Renal cortex interstitium (tissue), 11 donors: Measurements from ENCODE around the gene CAMSAP1. TPM values are rescaled to one million over a fixed set of nuclear protein-coding genes. Genes with fewer than 3 reads are reported as not detected.

Experiments used
- DNase-seq, 11 donors: peaks; one replicate each; pipeline ENCODE4 v3.0.0-alpha.2; 2013; ENCODE audit warnings: low read depth in 9 of 11, low spot score in 4 of 11; ENCODE audit errors: extremely low read depth in 1 of 11
- polyA plus RNA-seq, 3 donors: library from polyadenylated mRNA; unstranded; fragments of 120-200 nt; gene quantifications; one replicate each; pipeline ENCODE4 v1.2.1, GENCODE V29; 2013; ENCODE audit not compliant: insufficient read length in 3 of 3

CAMSAP1 gene
- polyA plus RNA-seq, 3 donors, result 23.4 to 26.8 (median 26.5) TPM

DNA sequence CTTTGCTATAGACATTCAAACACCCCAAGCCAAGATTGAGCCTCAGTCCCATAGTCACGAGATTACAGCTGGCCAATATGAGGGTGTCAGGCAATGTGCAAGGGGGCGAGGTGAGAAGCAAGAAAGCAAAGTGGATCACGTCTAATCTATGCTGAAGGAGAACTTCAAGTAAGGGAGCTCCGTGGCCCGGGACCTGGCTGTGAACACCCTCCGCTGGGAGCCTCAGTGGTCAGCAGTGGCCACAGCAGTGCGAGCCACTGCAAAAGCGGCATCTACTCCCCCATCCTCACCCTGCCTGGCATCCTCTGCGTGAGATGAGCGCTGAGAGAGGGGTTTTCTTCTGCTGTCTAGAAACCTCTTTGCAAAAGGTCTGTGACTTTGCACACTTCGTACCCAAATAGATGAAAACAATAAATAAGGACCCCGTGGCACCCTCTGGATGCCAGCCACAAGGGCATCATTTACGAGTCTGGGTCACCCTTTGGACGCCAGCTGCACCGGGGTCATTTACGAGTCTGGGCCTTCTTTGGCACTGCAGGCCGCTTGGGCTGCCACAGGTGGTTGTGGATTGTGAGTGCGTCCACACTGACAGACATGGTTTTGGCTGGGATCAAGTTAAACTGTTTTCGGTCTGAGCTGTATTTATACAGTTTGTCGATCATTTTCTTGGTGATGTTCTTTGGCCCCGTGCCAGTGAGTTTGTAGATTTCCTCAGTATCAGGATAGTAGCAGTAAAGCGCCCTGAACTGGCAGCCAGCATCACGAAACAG is 96.4 kb downstream of the CAMSAP1 start:
- no peak for DNase-seq

DNA sequence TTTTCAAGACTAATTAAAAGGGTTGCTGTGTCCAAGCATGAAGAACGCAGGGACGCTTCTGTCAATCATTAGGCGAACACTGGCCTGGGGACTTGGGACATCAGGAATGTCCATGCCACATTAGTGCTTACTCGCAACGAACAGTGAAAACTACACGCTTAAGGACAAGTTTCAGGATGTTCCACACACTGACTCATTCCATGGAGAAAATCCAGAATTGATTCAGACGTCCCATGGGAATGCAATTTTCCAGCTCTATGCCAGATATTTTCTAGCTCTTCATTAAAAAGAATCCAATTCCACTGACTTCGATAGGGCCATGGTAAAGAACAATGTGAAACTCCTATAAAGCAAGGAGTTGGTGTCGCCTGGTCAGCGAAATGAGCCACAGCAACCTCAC is 98.2 kb downstream of the CAMSAP1 start:
- DNase-seq, result no peak

DNA sequence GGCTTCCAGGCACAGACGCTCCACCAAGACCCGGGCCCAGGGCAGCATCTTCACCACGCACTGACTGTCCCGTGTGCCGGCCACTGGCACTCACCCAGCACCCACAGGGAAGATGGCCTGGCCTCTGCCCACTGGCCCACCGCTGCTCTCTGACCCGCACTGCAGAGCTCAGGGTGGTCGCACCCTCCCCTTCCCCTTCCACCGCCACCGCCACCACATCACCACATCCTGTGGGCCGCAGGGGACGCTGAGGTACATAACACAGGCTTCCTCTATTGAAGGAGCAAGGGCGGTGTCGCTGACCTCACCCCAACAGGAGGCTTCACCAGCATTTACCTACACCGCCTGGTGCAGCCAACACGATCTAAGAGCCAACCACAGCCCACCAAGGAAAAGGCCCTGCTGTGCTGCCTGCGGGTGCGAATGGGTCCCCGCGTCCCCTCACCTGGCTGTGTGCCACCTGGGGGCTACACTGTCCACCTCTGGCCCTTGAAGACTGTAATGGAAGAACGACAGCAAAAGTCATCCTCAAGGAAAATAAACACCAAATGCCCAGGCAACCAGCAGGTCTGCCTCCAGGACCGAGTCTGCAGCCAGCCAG is 101.8 kb downstream of the CAMSAP1 start:
- no peak for DNase-seq

DNA sequence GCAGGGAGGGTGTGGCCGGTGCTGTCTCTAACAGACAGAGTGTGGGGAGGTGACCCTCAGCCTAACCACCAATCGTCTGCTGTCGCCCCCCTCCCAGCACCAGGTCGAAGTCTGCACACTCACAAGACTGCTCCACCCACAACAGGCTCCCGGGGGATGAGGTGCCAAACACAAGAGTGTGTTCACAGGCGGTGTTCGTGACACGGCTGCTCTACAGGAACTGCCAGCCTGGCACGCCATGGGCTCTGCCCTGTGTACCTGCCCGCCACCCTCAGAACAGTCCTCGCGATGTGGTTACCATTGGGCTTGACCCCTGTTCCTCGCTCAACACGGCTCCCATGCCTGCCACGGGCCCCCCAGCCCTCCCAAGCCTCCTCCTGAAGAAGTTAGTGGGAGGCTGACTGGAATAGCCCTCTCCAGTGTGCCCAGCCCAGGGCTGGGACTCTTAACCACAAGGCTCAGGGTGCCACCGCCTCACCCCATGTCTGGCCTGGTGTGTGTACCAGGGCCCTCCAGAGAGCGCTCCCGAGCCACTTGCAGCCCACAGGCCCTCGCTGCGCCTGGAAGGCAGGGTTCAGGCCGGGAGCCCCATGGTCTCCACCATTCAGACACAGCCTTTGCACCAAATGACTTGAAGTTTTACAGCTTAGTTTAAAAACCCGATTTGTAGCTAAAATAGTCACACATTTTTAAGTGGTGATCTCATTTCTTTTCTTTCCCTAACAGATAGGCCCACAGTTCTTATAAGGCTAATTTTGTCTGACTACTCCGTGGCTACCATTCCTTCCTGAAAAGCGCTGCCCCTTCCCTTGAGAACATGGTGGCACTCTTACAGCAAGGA is 102.5 kb downstream of the CAMSAP1 start:
- DNase-seq, result no peak

DNA sequence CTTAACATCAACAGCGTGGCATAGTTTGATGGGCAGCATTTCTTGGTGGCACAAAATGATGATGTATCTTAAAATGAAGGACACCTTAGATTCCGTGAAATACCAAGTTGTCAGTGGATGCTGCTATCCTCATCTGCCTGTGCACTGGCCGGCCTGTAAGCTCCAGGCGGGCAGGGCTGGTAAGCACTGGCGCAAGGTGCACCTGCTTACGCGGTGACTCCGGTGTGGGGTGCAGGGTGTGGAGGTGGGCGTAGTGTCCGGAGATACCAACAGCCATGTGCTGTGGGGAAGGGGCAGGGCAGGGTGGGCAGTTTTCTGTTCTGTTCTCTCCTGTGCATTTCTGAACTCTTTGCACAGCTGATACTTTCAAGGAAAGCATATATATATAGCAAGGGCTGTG is 103.9 kb downstream of the CAMSAP1 start:
- no peak for DNase-seq

DNA sequence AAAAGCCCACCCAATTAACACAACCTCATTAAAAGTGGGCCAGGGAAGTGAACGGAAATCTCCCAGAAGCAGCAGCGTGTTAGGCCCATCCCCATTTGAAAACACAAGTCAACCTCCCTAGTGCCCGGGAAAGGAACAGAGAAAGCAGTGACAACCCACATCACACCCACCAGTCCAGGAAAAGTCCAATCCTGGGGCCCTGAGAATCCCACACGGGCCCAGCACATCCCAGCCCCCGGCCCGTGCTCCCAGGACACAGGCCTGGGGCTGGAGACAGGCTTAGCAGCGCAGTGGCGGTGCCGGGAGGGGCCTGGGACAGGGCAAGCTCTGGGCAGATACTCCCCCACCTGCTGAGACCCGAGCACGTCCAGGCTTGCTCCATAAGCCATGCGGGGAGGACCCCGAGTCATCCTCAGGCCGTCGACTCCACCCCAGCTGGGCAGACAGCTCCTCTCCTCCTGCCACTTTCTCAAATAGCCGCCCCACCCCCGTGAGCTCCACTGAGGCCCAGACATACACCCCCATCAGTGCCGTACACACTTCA is 104.4 kb downstream of the CAMSAP1 start:
- DNase-seq, result no peak

DNA sequence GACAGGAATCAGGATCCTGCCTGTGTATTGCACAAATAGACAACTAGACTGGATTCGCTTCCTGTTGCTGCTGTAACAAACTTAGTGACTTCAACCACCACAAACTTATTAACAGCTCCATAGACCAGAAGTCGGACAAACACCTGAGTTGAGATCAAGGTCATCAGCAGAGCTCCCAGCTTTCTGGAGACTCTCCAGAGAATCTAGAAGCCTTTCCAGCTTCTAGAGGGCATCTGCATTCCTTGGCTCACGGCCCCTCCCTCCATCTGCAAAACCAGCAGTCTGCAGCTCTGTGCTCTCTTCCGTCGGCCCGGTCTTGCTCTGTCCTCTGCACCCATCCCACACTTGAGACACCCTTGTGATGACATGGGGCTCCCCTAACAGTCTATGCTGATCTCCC is 106.3 kb downstream of the CAMSAP1 start:
- DNase-seq, result no peak

DNA sequence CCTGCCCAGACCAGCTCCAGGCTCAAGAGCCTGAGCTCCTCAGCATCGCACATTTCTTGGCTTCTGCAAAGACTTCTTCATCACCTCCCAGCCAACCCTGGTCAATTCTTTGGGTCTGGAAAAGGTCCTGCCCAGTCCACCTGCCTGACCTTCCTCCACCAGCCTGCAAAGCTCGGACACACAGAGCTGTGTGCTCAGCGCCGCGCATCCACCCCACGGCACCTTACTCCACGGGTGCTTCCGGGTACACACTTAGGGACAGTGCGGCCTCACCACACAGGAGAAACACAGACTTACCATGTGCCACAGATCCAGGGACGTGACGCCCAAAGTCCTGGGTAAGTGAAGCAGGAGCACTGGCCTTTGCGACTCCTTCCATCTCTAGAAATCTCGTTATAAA is 108.1 kb downstream of the CAMSAP1 start:
- no peak for DNase-seq

DNA sequence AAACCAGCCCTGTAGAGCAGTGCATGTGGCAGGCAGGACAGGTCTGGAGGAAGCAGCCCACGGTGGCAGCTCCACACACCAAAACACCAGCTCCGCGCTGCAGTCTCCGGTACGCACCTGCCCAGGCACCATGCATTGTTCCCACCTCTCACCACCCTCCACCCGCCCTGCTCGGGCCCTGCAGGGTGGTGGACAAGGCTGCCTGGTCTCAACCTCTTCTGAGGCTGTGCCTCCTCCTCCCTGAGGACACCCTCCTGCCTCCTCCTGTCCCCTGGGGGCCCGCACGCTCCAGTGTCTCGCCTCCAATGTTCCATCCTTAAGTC is 109.1 kb downstream of the CAMSAP1 start:
- DNase-seq, result no peak

DNA sequence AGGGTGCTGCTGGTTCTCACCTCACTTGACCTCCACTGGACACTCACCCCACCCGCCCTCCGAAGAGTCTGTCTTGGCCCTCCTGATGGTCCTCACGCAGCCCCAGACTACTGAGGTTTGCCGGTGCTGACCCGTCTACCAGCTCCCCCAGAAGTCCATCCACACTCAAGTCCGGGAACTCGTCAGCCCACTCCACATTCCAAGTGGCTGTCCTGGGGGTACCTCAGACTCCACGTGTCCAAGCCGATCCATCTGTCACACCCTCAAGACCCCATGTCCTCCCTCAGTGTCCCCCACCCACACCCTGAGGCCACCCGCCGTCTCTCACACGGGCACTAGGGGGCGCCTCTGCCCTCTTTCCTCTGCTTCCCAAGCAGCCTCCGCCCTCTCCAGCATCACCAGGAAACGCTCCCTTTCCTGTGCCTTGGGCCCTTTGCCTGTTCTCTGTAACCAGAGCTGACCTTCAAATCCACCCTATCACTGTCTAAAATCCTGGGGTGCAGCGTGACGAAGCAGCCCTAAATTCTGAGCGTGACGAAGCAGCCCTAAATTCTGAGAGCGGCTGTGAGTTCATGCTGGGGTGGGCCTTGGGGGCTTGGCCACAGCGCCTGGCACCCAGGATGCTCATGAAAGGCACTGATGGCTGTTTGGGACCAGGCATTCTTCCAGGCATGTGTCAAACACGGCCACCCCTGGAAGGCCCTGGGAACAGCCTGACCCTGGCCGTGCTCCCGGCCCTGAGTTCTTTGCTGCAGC is 109.7 kb downstream of the CAMSAP1 start:
- DNase-seq, result no peak

DNA sequence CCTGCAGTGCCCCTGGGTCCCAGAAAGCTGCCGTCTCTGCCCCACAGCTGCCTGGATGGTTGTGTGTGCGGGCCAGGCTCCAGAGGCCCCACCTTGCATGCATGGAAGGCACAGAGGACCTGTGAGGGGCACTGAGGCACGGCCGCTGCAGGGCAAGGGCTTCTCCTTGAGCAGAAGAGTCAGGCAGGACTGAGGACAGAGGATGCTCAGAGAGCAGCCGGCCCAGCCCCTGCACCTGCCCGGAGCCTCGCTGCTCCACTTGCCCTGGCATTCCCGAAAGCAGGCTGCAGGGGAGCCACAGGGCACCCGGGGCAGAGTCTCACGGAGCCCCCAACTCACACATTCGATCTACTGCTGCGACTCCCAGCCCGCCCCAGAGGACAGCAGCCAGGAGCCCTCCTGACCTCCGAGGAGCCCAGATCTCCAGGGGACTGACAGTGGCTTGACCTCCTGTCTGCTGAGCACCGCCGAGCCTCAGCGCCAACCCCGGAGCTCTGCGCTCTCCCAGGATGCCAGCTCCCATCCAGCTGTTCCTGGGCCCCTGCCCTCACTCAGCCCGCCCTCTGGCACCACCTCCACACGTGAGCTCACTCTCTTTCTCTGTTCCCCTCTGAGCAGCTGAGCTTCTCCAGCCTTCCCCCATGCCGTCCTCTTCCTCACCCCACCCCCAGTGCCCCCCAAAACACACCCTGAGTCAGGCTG is 110.4 kb downstream of the CAMSAP1 start:
- DNase-seq, result no peak

DNA sequence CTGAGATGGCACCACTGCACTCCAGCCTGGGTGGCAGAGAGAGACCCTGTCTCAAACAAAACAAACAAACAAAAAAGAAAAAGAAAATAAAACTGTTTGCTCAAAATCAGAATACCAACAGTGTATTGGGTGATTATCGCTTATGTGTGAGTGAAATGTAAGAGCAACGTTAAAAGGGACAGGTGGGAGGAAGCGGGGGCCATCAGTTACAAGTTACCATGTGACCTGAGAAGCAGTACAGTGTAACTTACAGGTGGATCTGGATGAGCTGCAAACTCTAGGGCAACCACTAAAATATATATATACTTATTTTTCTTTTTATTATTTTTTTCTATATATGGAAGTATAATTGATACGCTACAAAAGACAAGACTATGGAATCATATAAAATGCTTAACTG is 112.0 kb downstream of the CAMSAP1 start:
- DNase-seq, result no peak

DNA sequence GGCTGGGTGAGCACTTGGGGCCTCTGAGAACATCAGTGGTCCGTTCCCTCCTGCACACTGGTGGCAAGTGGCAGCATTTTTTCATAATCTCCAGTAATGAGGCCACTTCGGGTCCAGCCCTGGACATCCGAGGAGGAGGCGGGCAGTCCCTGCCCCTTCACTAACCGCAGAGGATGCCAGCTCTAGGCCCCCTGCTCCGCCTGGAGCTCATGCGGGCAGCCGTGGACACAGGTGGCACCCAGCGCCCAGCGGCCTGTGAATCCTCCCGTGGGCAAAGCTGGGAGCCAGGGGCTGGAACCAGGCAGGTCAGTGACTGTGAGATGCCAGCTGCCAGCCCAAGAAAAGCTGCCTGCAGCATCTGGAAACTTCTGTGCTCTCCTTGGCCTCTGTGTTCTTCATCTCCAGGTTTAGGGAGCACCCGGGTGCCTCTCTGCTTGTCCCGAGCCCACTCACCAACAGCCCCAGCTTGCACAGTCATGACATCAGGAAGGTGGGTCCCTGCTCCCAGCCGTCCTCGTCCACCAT is 112.9 kb downstream of the CAMSAP1 start:
- DNase-seq, result no peak

DNA sequence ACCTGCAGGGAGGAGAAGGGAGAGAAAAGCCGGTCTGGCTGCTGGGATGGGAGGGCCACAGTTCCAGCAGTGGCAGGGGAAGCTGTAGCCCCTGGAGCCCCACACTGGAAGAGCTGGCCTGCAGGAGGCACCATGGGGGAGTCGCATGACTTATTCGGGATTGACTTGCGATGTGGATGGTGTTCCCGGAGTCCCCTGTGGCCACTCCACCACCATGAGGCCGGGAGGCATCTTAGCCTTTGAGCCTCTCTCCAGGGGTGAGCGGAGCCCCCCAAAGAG is 113.3 kb downstream of the CAMSAP1 start:
- DNase-seq, result no peak

DNA sequence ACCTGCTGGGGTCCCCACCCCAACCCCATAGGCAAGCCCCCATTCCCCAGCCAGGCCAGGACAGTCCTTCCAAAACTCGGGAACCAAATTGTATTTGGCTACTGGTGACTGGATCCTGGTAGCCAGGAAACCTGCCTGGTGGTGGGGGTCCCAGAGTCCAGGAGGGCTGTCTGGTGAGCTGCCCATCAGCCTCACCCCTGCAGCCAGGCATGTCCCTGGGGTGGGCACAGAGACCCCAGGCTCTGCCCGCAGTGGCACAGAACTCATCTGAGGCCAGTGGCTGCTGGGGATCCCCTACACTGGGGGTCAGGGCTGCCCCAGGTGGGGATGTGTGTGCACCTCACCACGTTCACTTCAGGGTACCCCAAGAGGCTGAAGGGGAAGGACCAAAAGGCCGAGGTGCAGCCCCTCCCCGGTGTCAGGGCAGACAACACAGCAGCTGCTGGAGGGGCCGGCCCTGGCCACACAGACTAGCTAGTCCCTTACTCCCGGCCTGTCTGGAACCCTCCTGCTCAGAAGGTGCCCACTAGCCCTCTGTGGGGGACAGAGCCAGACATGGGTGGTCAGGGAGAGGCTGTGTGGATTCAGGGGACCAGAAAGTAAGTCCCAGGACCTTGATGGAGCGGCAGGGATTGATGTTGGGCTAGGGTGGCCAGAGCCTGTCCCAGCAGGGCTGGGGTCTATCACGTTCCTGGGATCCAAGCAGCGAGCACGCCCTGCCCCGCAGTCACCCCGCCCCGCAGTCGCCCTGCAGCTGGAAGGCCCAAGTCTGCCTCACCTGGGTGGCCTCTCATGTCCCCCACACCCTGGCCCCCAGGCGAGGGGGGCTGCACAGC is 113.9 kb downstream of the CAMSAP1 start:
- no peak for DNase-seq

DNA sequence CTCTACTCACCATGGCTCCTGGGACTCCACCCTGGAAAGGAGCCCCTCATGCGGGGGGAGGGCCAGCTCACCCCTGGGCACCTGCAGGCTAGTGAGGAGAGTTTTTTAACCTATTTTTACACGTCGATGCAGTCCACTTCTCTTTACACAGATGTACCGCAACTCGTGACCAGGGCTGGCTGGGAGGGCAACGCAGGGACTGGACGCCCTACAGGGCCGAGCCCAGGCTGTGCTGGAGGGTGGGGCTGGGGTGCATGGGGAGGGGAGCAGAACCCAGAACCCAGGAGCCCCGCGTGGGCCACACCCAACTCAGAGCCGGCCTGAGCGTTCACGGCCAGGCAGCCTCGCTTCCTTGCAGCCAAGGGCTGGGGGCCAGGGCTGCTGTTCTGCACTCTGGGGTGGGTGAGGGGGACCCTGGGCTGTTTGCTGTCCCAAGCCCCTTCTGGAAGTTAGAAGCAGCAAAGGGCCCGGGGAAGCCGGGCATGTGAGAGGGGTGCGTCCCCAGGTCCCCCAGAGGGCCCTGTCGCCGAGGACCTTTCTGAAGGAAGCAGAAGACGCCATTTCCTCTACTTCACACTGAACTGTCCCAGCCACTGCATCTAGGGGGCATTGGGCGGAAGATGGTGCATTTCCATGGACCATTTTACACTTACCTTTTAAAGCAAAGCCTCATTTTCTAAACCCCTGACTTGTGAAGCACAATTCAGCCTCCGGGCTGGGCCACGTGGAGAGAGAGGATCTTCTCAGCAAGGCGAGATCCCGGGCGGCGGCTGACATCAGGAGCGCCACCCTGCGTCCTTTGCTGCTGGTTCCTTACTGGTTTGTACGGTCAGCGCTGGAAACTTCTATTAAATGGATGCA is 114.8 kb downstream of the CAMSAP1 start:
- DNase-seq, result no peak
